NCI-H2196 (cell line): ENCODE measurements around the gene CRMP1.
"Not testable (repeated sequence)": the region's sequence is repeated elsewhere in the genome, so short reads cannot be mapped to it uniquely, and the experiment has no call there.

Source experiments
- DNase-seq: peaks from one replicate; lab custom pipeline; 2025; ENCODE audit not compliant: unreplicated experiment; lab: John Stamatoyannopoulos, UW

Gene CRMP1

GRCh38 chr4:5825321-5826041 is 67.4 kb downstream of the CRMP1 start:
- no peak for DNase-seq

GRCh38 chr4:5824635-5825034 is 68.3 kb downstream of the CRMP1 start:
- peak; percentile 15 for DNase-seq

DNA sequence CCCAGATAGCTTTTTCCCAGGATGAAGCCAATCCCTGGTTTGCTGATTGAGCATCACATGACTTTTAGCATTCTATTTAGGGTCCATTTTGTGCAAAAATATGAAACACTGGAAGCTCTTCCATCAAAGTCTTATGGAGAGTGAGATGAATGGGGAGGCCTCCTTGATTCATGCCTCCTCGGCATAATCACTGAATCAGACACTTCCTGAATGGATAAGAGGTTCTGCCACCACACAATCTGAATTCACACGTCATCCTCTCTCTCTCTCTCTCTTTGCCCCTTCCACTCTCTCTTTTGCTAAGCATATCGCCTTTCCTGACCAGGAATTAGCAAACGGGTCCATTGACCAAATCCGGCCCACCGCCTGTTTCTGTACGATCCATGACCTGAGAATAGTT is 68.7 kb downstream of the CRMP1 start:
- DNase-seq = no peak

DNA sequence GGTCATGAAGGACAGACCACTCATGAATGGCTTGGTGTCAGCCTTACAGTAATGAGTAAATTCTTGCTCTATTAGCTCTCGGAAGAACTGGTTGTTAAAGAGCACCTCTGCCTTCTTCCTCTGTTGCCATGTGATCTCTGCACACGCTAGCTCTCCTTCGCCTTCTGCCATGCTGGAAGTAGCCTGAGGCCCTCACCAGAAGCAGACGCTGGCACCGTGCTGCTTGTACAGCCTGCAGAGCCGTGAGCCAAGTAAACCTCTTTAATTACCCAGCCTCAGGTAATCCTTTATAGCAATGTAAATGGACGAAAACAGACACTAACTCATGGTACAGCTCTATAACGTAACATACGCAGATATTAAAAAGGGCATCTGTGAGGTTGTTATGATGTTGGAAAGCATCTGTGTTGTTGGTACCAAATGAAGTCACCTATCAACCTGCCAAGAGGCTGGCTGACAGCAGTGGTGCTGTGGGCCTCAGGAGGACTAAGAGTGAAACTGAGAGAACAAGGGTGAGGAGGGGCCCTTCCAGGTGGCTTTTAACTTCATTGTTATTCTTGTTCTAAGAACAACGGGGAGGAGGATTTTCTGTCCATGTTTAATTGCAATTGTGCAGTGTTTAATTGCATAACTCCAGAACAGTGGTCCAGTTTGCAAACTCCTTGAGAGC is 69.2 kb downstream of the CRMP1 start:
- DNase-seq = no peak

DNA sequence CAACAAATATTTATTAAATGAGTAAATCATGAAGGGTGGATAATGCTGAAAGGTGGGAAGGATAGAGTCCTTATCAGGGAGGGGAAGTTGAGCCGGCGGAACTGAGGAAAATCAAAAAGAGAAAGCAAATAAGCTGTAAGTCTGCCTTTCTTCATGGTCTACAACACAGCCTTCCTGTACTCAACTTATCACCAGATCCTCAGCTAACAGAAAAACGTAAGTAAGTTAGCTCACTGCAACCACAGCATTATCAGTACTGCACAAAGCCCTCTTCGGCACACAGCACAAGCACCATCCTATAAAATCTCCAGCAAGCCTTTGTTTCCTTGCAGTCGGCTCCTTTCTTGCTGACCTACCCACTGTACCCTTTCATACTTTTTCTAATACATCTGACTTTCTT is 70.3 kb downstream of the CRMP1 start:
- no peak for DNase-seq

DNA sequence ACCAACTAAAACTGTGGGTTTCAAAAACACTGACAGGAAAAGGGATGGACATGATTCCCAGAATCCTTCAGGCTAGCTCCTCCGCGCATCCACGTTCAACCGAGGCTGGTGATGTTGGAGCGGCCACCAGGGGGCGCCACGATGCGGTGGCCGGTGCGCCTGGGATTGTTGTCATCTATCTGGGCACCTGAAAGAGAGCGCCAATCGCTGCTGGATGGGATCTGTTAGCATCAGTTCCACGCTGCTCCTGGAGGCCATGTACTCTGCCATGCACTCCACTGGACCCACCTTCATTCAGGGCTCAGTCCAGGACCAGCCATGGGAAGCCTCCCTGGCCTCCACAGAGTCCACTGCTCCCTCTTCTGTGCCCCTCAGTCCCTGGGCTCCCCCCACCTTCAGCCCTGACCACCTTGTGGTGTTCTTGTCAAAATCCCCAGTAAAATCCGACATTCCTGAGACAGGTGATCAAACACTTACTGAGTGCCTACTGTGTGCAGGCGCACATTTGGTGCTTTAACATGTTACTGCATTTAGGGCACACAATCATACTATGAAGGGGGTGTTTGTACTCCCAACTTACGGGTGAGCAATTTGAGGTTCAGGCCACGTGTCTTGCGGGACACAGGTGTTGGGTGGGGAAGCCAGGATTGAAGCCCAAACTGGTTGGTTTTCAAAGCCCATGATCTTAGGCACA is 71.1 kb downstream of the CRMP1 start:
- peak; percentile 8 for DNase-seq

- no peak for DNase-seq
Measured at GRCh38 chr4:5816851-5817375, 76.0 kb downstream of the CRMP1 start.

DNA sequence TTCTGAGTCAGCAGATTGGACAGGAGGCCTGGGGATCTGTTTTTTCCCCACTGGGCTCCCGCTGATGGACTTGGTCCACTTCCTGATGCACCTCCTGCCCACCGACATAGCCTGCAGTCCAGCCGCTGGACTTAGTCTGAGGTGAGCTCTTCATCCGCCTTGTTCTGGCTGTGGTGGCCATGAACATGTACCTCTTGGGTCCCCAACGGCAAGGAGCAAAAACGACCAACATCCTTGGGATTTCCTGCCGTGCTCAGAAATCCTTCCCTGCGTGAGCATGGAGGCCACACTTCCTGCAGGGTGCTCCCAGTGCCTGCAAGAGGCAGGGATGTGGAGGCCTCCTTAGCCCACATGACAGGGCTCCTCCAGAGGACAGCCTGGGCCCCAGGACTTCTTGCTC is 76.8 kb downstream of the CRMP1 start:
- DNase-seq = no peak

- DNase-seq = no peak
Measured at GRCh38 chr4:5815641-5816040, 77.2 kb downstream of the CRMP1 start.

GRCh38 chr4:5814421-5814820 is 78.5 kb downstream of the CRMP1 start:
- no peak for DNase-seq

- no peak for DNase-seq
Measured at GRCh38 chr4:5813882-5814255, 79.0 kb downstream of the CRMP1 start.

DNA sequence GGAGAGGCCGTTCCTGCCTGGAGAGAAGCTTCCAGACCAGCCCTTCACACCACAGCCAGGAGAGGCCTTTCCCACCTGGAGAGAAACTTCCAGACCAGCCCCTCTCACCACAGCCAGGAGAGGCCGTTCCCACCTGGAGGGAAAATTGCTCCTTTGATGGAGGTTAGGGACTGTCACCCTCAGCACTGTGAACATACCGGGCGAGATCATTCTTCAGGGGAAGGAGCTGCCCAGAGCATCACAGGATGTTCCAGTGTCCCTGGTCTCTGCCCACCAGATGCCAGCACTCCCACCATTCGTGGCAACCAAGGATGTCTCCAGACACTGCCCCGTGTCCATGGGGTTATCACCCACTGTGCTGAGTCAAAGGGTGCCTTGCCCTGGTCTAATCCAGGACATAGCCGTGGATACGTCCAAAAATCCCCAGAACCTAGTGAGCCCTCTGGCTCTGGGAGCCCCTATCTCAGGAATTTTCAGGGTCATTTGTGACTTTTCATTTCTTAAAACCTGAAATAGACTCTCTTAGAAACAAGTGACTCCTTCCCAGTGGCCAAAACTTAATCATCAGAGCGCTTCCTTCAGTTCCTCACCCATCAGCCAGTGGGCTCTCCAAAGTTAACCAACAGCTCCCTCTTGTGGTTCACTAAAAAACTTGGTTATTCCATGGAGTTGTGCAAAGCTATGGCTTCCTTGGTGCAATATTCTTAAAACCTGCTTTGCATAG is 80.2 kb downstream of the CRMP1 start:
- peak; percentile 72 for DNase-seq

- DNase-seq = not testable (repeated sequence)
Measured at GRCh38 chr4:5812057-5812456, 80.8 kb downstream of the CRMP1 start.

- DNase-seq = no peak
Measured at GRCh38 chr4:5810770-5811430, 82.0 kb downstream of the CRMP1 start.

DNA sequence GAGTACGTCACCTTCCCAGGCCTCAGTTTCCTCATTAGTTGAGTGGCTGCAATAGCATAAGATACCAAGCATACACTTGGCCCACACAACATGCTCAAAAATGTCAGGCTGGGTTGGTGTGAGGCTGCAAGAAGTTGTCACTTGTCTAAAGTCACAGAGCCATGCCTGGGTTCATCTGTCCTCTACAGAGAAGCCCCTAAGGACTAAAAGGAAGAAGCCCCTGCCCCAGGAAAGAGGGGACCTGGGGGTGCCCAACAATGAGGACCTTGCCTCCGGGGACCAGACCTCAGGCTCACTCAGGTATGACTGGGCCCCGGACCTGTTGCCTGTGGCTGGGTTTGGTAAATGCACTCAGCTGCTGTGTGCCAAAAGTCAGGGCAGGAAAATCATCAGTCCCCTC is 82.7 kb downstream of the CRMP1 start:
- no peak for DNase-seq

DNA sequence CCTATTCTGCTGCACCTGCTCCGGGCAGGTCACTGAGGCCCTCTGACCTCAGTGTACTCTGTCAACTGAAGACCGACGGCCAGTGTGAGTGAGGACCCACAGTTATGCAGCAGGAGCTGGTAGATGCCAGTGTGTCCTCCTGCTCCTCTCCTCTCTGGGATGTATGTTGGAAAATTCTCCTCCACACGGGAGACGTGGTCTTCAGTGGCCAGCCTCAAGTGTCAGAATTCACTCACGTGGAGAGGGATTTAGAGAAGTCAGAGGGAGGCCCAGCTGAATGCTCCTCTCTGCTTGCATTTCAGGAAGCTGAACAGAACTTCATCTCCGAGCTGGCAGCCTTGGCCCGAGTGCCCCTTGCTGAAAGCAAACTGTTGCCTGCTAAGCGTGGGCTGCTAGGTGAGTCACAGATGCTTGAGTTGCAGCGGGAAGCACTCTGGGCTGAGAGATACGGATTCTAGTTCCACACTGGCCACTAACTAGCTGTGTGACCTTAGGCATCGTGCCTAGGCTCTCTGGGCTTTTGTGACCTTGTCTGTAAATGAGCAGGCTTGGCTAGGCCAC is 83.6 kb downstream of the CRMP1 start:
- DNase-seq = no peak

GRCh38 chr4:5808081-5808741 is 84.7 kb downstream of the CRMP1 start:
- peak; percentile 81 for DNase-seq

- DNase-seq = no peak
Measured at GRCh38 chr4:5805270-5805669, 87.6 kb downstream of the CRMP1 start.

- no peak for DNase-seq
Measured at GRCh38 chr4:5804656-5805055, 88.2 kb downstream of the CRMP1 start.

DNA sequence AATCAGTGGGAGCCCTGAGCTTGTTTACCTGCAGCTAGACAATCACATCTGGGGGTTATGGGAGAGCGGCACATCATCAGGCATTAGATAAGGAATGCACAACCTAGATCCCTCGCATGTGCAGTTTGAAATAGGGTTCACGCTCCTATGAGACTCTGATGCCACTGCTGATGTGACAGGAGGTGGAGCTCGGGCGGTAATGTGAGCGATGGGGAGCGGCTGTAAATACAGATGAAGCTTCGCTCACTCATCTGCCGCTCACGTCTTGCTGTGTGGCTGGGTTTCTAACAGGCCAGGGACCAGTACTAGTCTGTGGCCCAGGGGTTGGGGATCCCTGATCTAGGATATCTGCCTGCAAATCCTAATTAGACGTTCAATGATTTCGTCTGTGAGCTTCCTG is 90.3 kb downstream of the CRMP1 start:
- no peak for DNase-seq
